Measurements from ENCODE around the gene ZFHX3. TPM values are rescaled to one million over a fixed set of nuclear protein-coding genes. Genes with fewer than 3 reads are reported as not detected.

Gene ZFHX3
- total RNA-seq, 6 experiments from 2014 or later, result 7.1 to 9.4 (median 7.7) TPM

DNA sequence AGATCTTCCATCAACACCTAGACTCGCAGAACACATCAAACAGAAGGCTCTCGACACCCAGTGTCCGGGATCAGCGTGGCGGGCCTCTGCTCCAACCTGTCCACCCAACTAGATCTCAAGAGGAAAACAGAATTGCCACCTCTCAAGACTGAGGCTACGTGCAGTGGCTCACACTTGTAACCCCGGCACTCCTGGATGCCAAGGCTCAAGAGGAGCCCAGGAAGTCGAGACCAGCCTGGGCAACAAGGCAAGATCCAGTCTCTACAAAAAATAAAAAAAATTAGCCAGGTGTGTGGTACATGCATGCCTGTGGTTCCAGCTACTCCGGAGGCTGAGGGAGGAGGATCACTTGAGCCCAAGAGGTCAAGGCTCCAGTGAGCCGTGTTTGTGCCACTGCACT, 132.6 kb downstream of the ZFHX3 start:
- no peaks in the 10 kb centered on the region for H3K9me3 ChIP-seq
- H3K4me3 ChIP-seq, result no peak overlapping the region
- WGBS (ENCODE audit: insufficient coverage, low coverage, low lambda C conversion rate, missing lambda C conversion rate), result 82% methylated on average over 8 of the region's 10 CpGs
- no peak for TF ChIP-seq CTCF (IDR thresholded peaks at IDR 0.05)
- TF ChIP-seq POLR2A (IDR thresholded peaks at IDR 0.05), result no peak
- intact Hi-C loops (cut with DNase I), result no loop called here
- no peak overlapping the region for H3K27ac ChIP-seq
- no peaks in the 10 kb centered on the region for H3K27me3 ChIP-seq
- DNase-seq (no peak), ATAC-seq (no peak)
- H3K36me3 ChIP-seq, result no peaks in the 10 kb centered on the region
- peaks cover 0 to 18% (median 5%) of the 10 kb centered on the region in 4 donors for H3K4me1 ChIP-seq

- Histone ChIP-seq H3K9me3 (no peaks in the 10 kb centered on the region), H3K36me3 (no peaks in the 10 kb centered on the region), H3K4me1 (peaks cover 0 to 18% (median 5%) of the 10 kb centered on the region in 4 donors), H3K4me3 (no peak overlapping the region), H3K27ac (no peak overlapping the region), H3K27me3 (no peaks in the 10 kb centered on the region)
- TF ChIP-seq POLR2A (IDR thresholded peaks at IDR 0.05) (no peak), CTCF (IDR thresholded peaks at IDR 0.05) (no peak)
- no peak for ATAC-seq
- 85% methylated on average over 2 of the region's 3 CpGs for WGBS (ENCODE audit: insufficient coverage, low coverage, low lambda C conversion rate, missing lambda C conversion rate)
- intact Hi-C loops (cut with DNase I), result no loop called here
- no peak for DNase-seq
Measured at GRCh38 chr16:72913551-72913950, 134.4 kb downstream of the ZFHX3 start.

GRCh38 chr16:72911971-72912370, 136.0 kb downstream of the ZFHX3 start:
- intact Hi-C loops (cut with DNase I), result no loop called here
- Histone ChIP-seq H3K27ac (no peak overlapping the region), H3K9me3 (no peaks in the 10 kb centered on the region), H3K4me1 (peaks cover 0 to 18% (median 5%) of the 10 kb centered on the region in 4 donors), H3K27me3 (no peaks in the 10 kb centered on the region), H3K4me3 (no peak overlapping the region), H3K36me3 (no peaks in the 10 kb centered on the region)
- ATAC-seq, result no peak
- no peak for TF ChIP-seq POLR2A (IDR thresholded peaks at IDR 0.05)
- TF ChIP-seq CTCF (IDR thresholded peaks at IDR 0.05), result no peak
- no peak for DNase-seq
- WGBS (ENCODE audit: insufficient coverage, low coverage, low lambda C conversion rate, missing lambda C conversion rate), result 77% methylated on average over 4 of the region's 9 CpGs

- WGBS (ENCODE audit: insufficient coverage, low coverage, low lambda C conversion rate, missing lambda C conversion rate), result 96% methylated on average over 3 of the region's 5 CpGs
- H3K9me3 ChIP-seq, result no peaks in the 10 kb centered on the region
- TF ChIP-seq CTCF (IDR thresholded peaks at IDR 0.05), result no peak
- no peak for TF ChIP-seq POLR2A (IDR thresholded peaks at IDR 0.05)
- H3K4me3 ChIP-seq, result no peak overlapping the region
- peaks cover 0 to 18% (median 5%) of the 10 kb centered on the region in 4 donors for H3K4me1 ChIP-seq
- no peaks in the 10 kb centered on the region for H3K36me3 ChIP-seq
- no peak for DNase-seq
- intact Hi-C loops (cut with DNase I), result no loop called here
- H3K27me3 ChIP-seq, result no peaks in the 10 kb centered on the region
- no peak for ATAC-seq
- H3K27ac ChIP-seq, result no peak overlapping the region
Measured at GRCh38 chr16:72910875-72911274, 137.1 kb downstream of the ZFHX3 start.

GRCh38 chr16:72910381-72910780, 137.5 kb downstream of the ZFHX3 start:
- H3K9me3 ChIP-seq, result no peaks in the 10 kb centered on the region
- H3K27me3 ChIP-seq, result no peaks in the 10 kb centered on the region
- H3K27ac ChIP-seq, result no peak overlapping the region
- WGBS (ENCODE audit: insufficient coverage, low coverage, low lambda C conversion rate, missing lambda C conversion rate), result 79% methylated on average over 4 of the region's 4 CpGs
- intact Hi-C loops (cut with DNase I), result no loop called here
- TF ChIP-seq CTCF (IDR thresholded peaks at IDR 0.05), result no peak
- TF ChIP-seq POLR2A (IDR thresholded peaks at IDR 0.05), result no peak
- H3K4me3 ChIP-seq, result no peak overlapping the region
- H3K36me3 ChIP-seq, result no peaks in the 10 kb centered on the region
- no peak for ATAC-seq
- H3K4me1 ChIP-seq, result peaks cover 0 to 17% (median 4%) of the 10 kb centered on the region in 4 donors
- DNase-seq, result no peak

All from right lobe of liver (tissue), 6 donors.